Activated CD8-positive, alpha-beta T cell treated with anti-CD3 and anti-CD28 coated beads for 36 hours (primary cell): ENCODE measurements around the gene INPP5A. TPM values are rescaled to one million over a fixed set of nuclear protein-coding genes. Genes with fewer than 3 reads are reported as not detected.

Experiments
- ATAC-seq: fragments of 200-7000 bp; cut with Tn5 transposase; one replicate; pipeline ENCODE4 v1.10.0; 2021; ENCODE audit warnings: mild to moderate bottlenecking, moderate library complexity
- CTCF ChIA-PET: fragments of 350-600 bp; sonication (Branson Sonifier 250); formaldehyde crosslinking; loops from one replicate; lab custom pipeline; 2021; ENCODE audit warnings: antibody characterized with exemption; lab: Charles Lee
- POLR2A ChIA-PET: fragments of 350-600 bp; sonication (Branson Sonifier 250); formaldehyde crosslinking; loops from one replicate; lab custom pipeline; 2021; ENCODE audit warnings: antibody characterized with exemption; lab: Charles Lee
- DNase-seq: peaks from one replicate; pipeline ENCODE4 v3.0.0-alpha.2; 2020
- H3K27ac Mint-ChIP-seq: one replicate; pipeline ENCODE4 v1.8.0; 2021; ENCODE audit warnings: mild to moderate bottlenecking, mixed read lengths
- H3K27me3 Mint-ChIP-seq: one replicate; pipeline ENCODE4 v1.8.0; 2021; ENCODE audit warnings: mixed read lengths
- H3K36me3 Mint-ChIP-seq: one replicate; pipeline ENCODE4 v1.8.0; 2021; ENCODE audit warnings: low read depth, mixed read lengths
- H3K4me1 Mint-ChIP-seq: one replicate; pipeline ENCODE4 v1.8.0; 2021; ENCODE audit warnings: low read depth, mixed read lengths
- H3K4me3 Mint-ChIP-seq: one replicate; pipeline ENCODE4 v1.8.0; 2021; ENCODE audit warnings: mild to moderate bottlenecking, moderate library complexity, mixed read lengths
- H3K9me3 Mint-ChIP-seq: one replicate; pipeline ENCODE4 v1.8.0; 2021; ENCODE audit warnings: mixed read lengths
- CTCF ChIP-seq: fragments of 200-600 bp; IDR thresholded peaks from one replicate; pipeline ENCODE4 v1.8.0; 2022; ENCODE audit warnings: antibody characterized with exemption, mild to moderate bottlenecking
- intact Hi-C: fragments of 100-400 bp; cut with micrococcal nuclease; formaldehyde crosslinking; loops from one replicate; pipeline ENCODE4 v1.10.0; 2022
- total RNA-seq, 2 experiments: library from RNA; stranded (reverse); gene quantifications; one replicate each; pipeline ENCODE4 v1.2.3, GENCODE V29; 2021

INPP5A gene
- total RNA-seq, 2 experiments from 2014 or later = 9.6 to 10.4 TPM

GRCh38 chr10:132726951-132727350, 189.4 kb downstream of the INPP5A start:
- H3K27me3 Mint-ChIP-seq = no peaks in the 10 kb centered on the region
- intact Hi-C loops = no loop called here
- DNase-seq = no peak
- peaks cover 1% of the 10 kb centered on the region for H3K36me3 Mint-ChIP-seq
- H3K4me1 Mint-ChIP-seq = no peaks in the 10 kb centered on the region
- ChIA-PET POLR2A (no interaction called here), CTCF (no interaction called here)
- H3K9me3 Mint-ChIP-seq = no peaks in the 10 kb centered on the region
- no peak overlapping the region for H3K4me3 Mint-ChIP-seq
- no peak for ATAC-seq
- no peak for TF ChIP-seq CTCF
- H3K27ac Mint-ChIP-seq = no peak overlapping the region

- CTCF ChIA-PET = no interaction called here
- no peak for ATAC-seq
- Mint-ChIP-seq H3K9me3 (no peaks in the 10 kb centered on the region), H3K27me3 (no peaks in the 10 kb centered on the region), H3K4me3 (no peak overlapping the region), H3K4me1 (no peaks in the 10 kb centered on the region), H3K27ac (no peak overlapping the region), H3K36me3 (peaks cover 1% of the 10 kb centered on the region)
- no peak for DNase-seq
- POLR2A ChIA-PET = no interaction called here
- intact Hi-C loops = no loop called here
- no peak for TF ChIP-seq CTCF
These were observed 189.8 kb downstream of the INPP5A start for GRCh38 chr10:132727411-132727810.

DNA sequence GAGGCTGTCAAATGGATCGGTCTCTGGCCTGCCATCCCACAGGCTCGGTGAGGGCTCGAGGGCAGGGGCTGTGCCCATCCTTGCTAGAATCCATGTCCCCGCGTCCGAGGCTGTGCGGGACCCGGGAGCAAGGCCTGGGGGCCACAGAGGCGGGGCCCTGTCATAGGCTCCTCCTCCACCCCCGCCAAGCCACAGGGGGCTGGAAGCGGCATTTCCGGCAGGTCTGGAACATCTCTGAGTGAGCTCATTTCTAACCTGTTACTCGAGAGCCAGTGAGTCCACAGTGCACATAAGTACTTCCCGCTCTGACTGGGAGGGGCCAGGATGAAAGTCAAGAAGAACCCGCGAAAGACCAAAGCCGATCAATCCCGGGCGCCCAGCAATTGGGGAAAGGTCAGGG, 190.7 kb downstream of the INPP5A start:
- no peaks in the 10 kb centered on the region for H3K27me3 Mint-ChIP-seq
- intact Hi-C loops = no loop called here
- ATAC-seq = no peak
- POLR2A ChIA-PET = no interaction called here
- H3K36me3 Mint-ChIP-seq = peaks cover 1% of the 10 kb centered on the region
- no peak for DNase-seq
- TF ChIP-seq CTCF = no peak
- no peak overlapping the region for H3K27ac Mint-ChIP-seq
- CTCF ChIA-PET = no interaction called here
- no peak overlapping the region for H3K4me3 Mint-ChIP-seq
- H3K4me1 Mint-ChIP-seq = no peaks in the 10 kb centered on the region
- no peaks in the 10 kb centered on the region for H3K9me3 Mint-ChIP-seq

DNA sequence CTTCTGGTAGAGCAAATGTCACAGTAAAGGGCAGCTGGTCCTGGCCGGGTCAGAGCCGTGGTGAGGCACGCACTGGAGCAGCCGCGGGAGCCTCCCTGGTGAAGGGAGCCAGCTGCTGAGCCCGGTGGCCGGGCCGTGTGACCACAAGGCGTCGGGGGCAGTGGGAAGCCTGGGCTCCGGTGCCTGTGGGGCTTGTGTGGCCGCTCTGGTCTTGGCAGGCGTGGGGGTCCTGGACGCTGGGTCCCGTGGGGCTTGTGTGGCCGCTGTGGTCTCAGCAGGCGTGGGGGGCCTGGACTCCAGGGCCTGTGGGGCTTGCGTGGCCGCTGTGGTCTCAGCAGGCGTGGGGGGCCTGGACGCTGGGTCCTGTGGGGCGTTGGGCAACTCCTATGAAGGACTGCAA, 191.2 kb downstream of the INPP5A start:
- DNase-seq = no peak
- POLR2A ChIA-PET = no interaction called here
- Mint-ChIP-seq H3K9me3 (no peaks in the 10 kb centered on the region), H3K36me3 (peaks cover 1% of the 10 kb centered on the region), H3K27me3 (no peaks in the 10 kb centered on the region), H3K4me1 (no peaks in the 10 kb centered on the region), H3K4me3 (no peak overlapping the region), H3K27ac (no peak overlapping the region)
- CTCF ChIA-PET = no interaction called here
- no peak for ATAC-seq
- no peak for TF ChIP-seq CTCF
- intact Hi-C loops = no loop called here

GRCh38 chr10:132729810-132730572, 192.4 kb downstream of the INPP5A start:
- Mint-ChIP-seq H3K27ac (no peak overlapping the region), H3K4me1 (no peaks in the 10 kb centered on the region), H3K9me3 (no peaks in the 10 kb centered on the region), H3K36me3 (peaks cover 1% of the 10 kb centered on the region), H3K27me3 (no peaks in the 10 kb centered on the region), H3K4me3 (no peak overlapping the region)
- no peak for ATAC-seq
- ChIA-PET CTCF (no interaction called here), POLR2A (no interaction called here)
- no peak for DNase-seq
- no peak for TF ChIP-seq CTCF
- intact Hi-C loops = no loop called here
